Measurements from ENCODE around the gene TIAM2. TPM values are rescaled to one million over a fixed set of nuclear protein-coding genes. Genes with fewer than 3 reads are reported as not detected.

TIAM2 gene
- total RNA-seq, 3 donors from 2014 or later (not counting 1 experiment from before 2014, with no cell fraction given): 6.5 to 11.1 (median 8.7) TPM

GRCh38 chr6:155120034-155120433 lies 124.9 kb downstream of the TIAM2 start:
- 87% methylated on average over 6 of the region's 6 CpGs for WGBS (ENCODE audit: insufficient coverage)
- no peaks in the 10 kb centered on the region for H3K27me3 ChIP-seq (ENCODE audit: control insufficient read depth, insufficient read depth, low read length)
- no peak overlapping the region for H3K27ac Mint-ChIP-seq
- no peaks in the 10 kb centered on the region for H3K36me3 Mint-ChIP-seq
- peaks cover 0 to 6% of the 10 kb centered on the region in 2 donors for H3K4me1 Mint-ChIP-seq
- DNase-seq (no peak), ATAC-seq (no peak)
- no peak overlapping the region for H3K27ac ChIP-seq (ENCODE audit: low read length)
- no peaks in the 10 kb centered on the region for H3K9me3 Mint-ChIP-seq
- peaks cover 7 to 10% of the 10 kb centered on the region in 2 donors for H3K27me3 Mint-ChIP-seq (ENCODE audit: low read depth in 2 of 2)
- H3K4me3 ChIP-seq (ENCODE audit: low read length): no peak overlapping the region
- H3K4me3 Mint-ChIP-seq: no peak overlapping the region
- H3K4me1 ChIP-seq (ENCODE audit: control insufficient read depth, insufficient read depth, low read length): no peaks in the 10 kb centered on the region
- intact Hi-C loops (cut with micrococcal nuclease): no loop called here
- no peaks in the 10 kb centered on the region for H3K9me3 ChIP-seq (ENCODE audit: control insufficient read depth, insufficient read depth, low read length)
- TF ChIP-seq CTCF (IDR thresholded peaks at IDR 0.05): no peak
- H3K36me3 ChIP-seq (ENCODE audit: control insufficient read depth, insufficient read depth, low read length): no peaks in the 10 kb centered on the region

GRCh38 chr6:155121294-155121693 lies 126.2 kb downstream of the TIAM2 start:
- Mint-ChIP-seq H3K27ac (no peak overlapping the region), H3K9me3 (no peaks in the 10 kb centered on the region), H3K27me3 (ENCODE audit: low read depth in 2 of 2) (peaks cover 7 to 10% of the 10 kb centered on the region in 2 donors), H3K36me3 (no peaks in the 10 kb centered on the region), H3K4me3 (no peak overlapping the region), H3K4me1 (peaks cover 0 to 6% of the 10 kb centered on the region in 2 donors)
- Histone ChIP-seq H3K27me3 (ENCODE audit: control insufficient read depth, insufficient read depth, low read length) (no peaks in the 10 kb centered on the region), H3K4me1 (ENCODE audit: control insufficient read depth, insufficient read depth, low read length) (no peaks in the 10 kb centered on the region), H3K9me3 (ENCODE audit: control insufficient read depth, insufficient read depth, low read length) (no peaks in the 10 kb centered on the region), H3K4me3 (ENCODE audit: low read length) (no peak overlapping the region), H3K36me3 (ENCODE audit: control insufficient read depth, insufficient read depth, low read length) (no peaks in the 10 kb centered on the region), H3K27ac (ENCODE audit: low read length) (no peak overlapping the region)
- no peak for DNase-seq
- TF ChIP-seq CTCF (IDR thresholded peaks at IDR 0.05): no peak
- ATAC-seq: no peak
- intact Hi-C loops (cut with micrococcal nuclease): no loop called here
- 68% methylated on average over 4 of the region's 4 CpGs for WGBS (ENCODE audit: insufficient coverage)

- no peak for ATAC-seq
- peak overlapping the region in 1 of 2 donors; percentile 25 for H3K27ac Mint-ChIP-seq
- 37% methylated on average over 11 of the region's 11 CpGs for WGBS (ENCODE audit: insufficient coverage)
Measured at GRCh38 chr6:155121699-155122098, 126.6 kb downstream of the TIAM2 start.

More at GRCh38 chr6:155121699-155122098, 126.6 kb downstream of the TIAM2 start:
- peaks cover 0 to 6% of the 10 kb centered on the region in 2 donors for H3K4me1 Mint-ChIP-seq
- Histone ChIP-seq H3K9me3 (ENCODE audit: control insufficient read depth, insufficient read depth, low read length) (no peaks in the 10 kb centered on the region), H3K4me1 (ENCODE audit: control insufficient read depth, insufficient read depth, low read length) (no peaks in the 10 kb centered on the region), H3K36me3 (ENCODE audit: control insufficient read depth, insufficient read depth, low read length) (no peaks in the 10 kb centered on the region), H3K27me3 (ENCODE audit: control insufficient read depth, insufficient read depth, low read length) (no peaks in the 10 kb centered on the region), H3K27ac (ENCODE audit: low read length) (no peak overlapping the region), H3K4me3 (ENCODE audit: low read length) (no peak overlapping the region)
- no peaks in the 10 kb centered on the region for H3K36me3 Mint-ChIP-seq
- intact Hi-C loops (cut with micrococcal nuclease): no loop called here
- H3K4me3 Mint-ChIP-seq: no peak overlapping the region
- peaks cover 7 to 10% of the 10 kb centered on the region in 2 donors for H3K27me3 Mint-ChIP-seq (ENCODE audit: low read depth in 2 of 2)
- no peaks in the 10 kb centered on the region for H3K9me3 Mint-ChIP-seq
- DNase-seq: no peak
- TF ChIP-seq CTCF (IDR thresholded peaks at IDR 0.05): no peak
